ENCODE data around the gene HIP1R.

DNA sequence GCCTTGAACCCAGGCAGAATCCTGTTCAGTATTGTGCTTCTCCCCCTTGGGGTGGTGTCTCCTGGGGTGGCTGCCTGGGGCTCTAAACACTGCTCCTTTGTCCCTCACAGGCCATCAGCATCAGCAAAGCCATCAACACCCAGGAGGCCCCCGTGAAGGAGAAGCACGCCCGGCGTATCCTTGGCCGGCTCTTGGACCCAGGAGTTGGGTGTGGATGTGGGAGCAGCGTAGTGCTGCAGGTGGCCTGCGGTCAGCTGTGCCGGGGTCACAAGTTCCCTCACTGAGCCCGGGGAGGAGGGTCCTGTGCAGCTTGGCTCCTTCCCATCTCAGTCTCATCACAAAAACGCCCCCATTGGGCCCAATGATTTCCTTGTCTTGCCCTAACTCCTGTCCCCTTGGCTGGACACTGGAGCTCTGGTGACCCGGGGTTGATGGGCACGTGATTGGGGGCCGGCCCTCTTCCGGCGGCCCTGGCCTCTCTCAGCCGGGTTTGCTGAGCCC, 12.7 kb downstream of the HIP1R start:
- no peak for TF ChIP-seq SP1 (IDR thresholded peaks at IDR 0.05)
- no peak for TF ChIP-seq ZNF384 (IDR thresholded peaks at IDR 0.05)
- no peak for TF ChIP-seq SUZ12 (IDR thresholded peaks at IDR 0.05)
- no peak for TF ChIP-seq ELF4 (IDR thresholded peaks at IDR 0.05)
